Spleen (tissue), 11 donors: ENCODE results near the gene PDIA2. TPM values are rescaled to one million over a fixed set of nuclear protein-coding genes. Genes with fewer than 3 reads are reported as not detected.
"Not testable (repeated sequence)": the region's sequence is repeated elsewhere in the genome, so short reads cannot be mapped to it uniquely, and the experiment has no call there.

Experiments used
- DNase-seq: peaks from one replicate; pipeline ENCODE4 v3.0.0-alpha.2; 2020
- H3K27ac ChIP-seq, 8 donors: fragments of 200-600 bp; sonication (generic) in 7 of 8; 1 replicate in 4 of 8; 2 replicates in 4 of 8; pipeline versions ENCODE4 v1.5.0 to v1.8.0; 2016 to 2021; ENCODE audit warnings: inconsistent platforms in 4 of 8, mild to moderate bottlenecking in 4 of 8, moderate library complexity in 1 of 8
- H3K27me3 ChIP-seq, 7 donors: fragments of 200-600 bp; sonication (generic) in 6 of 7; replicated peaks in 1 of 7; 1 replicate in 4 of 7; 2 replicates in 3 of 7; pipeline versions ENCODE4 v1.5.0 to v1.8.0; 2016 to 2021; ENCODE audit warnings: inconsistent platforms in 3 of 7, mild to moderate bottlenecking in 1 of 7
- H3K36me3 ChIP-seq, 6 donors: fragments of 200-600 bp; sonication (generic) in 5 of 6; 1 replicate in 4 of 6; 2 replicates in 2 of 6; pipeline versions ENCODE4 v1.5.0 to v1.8.0; 2016 to 2021; ENCODE audit warnings: inconsistent platforms in 2 of 6
- H3K4me1 ChIP-seq, 6 donors: fragments of 200-600 bp; sonication (generic) in 5 of 6; 1 replicate in 3 of 6; 2 replicates in 3 of 6; pipeline versions ENCODE4 v1.5.0 to v1.8.0; 2016 to 2021; ENCODE audit warnings: inconsistent platforms in 3 of 6
- H3K4me3 ChIP-seq, 8 donors: fragments of 200-600 bp; sonication (generic) in 7 of 8; 1 replicate in 4 of 8; 2 replicates in 4 of 8; pipeline versions ENCODE4 v1.5.0 to v1.8.0; 2016 to 2021; ENCODE audit warnings: inconsistent platforms in 4 of 8, mild to moderate bottlenecking in 4 of 8, moderate library complexity in 2 of 8
- H3K9me3 ChIP-seq, 8 donors: fragments of 200-600 bp; sonication (generic) in 7 of 8; 1 replicate in 4 of 8; 2 replicates in 4 of 8; pipeline versions ENCODE4 v1.5.0 to v1.8.0; 2016 to 2021; ENCODE audit warnings: inconsistent platforms in 4 of 8
- CTCF ChIP-seq, 11 experiments: fragments of 200-600 bp in 7 of 11; fragments of 450-650 bp in 4 of 11; sonication (generic) in 4 of 11; IDR thresholded peaks in 8 of 11; conservative IDR thresholded peaks in 3 of 11; 1 replicate in 7 of 11; 2 replicates in 4 of 11; pipeline versions ENCODE4 v1.4.0 to v1.8.0; 2016 to 2021; ENCODE audit warnings: antibody characterized with exemption in 11 of 11, inconsistent platforms in 4 of 11, mild to moderate bottlenecking in 1 of 11
- POLR2A ChIP-seq, 3 donors: fragments of 450-650 bp; IDR thresholded peaks; one replicate each; pipeline ENCODE4 v1.5.1; 2017; ENCODE audit warnings: antibody characterized with exemption in 3 of 3, mild to moderate bottlenecking in 1 of 3
- POLR2AphosphoS5 ChIP-seq, 3 donors: sonication (generic); formaldehyde crosslinking; IDR thresholded peaks; one replicate each; pipeline ENCODE4 v1.5.1; 2017; ENCODE audit warnings: antibody characterized with exemption in 3 of 3
- WGBS, 5 donors: extraction: QIAGEN DNeasy Blood & Tissue Kit in 3 of 5; methylation state at CpG; one replicate each; pipeline versions ENCODE4 v1.1.5 to v1.1.7; 2013 to 2018; 5-methylcytosine and 5-hydroxymethylcytosine counted together
- intact Hi-C: fragments of 100-400 bp; cut with DNase I; formaldehyde crosslinking; loops from one replicate; pipeline ENCODE4 v1.15.0; 2023; ENCODE audit warnings: low total_unique reads
- polyA plus RNA-seq, 3 donors: library from polyadenylated mRNA; stranded (reverse); fragments of 200-250 nt; gene quantifications; one replicate each; pipeline ENCODE4 v1.2.1, GENCODE V29; 2013
- total RNA-seq, 7 donors: library from RNA; depleted of rRNA in 3 of 7; stranded (reverse); fragments of >200 nt in 3 of 7; fragmentation: NEBNext Ultra II Directional in 4 of 7; extraction: Animal tissue kit (Norgen Biotek cat#: 25700) in 4 of 7; gene quantifications; one replicate each; pipeline versions ENCODE4 v1.1.0 to v1.2.1, GENCODE V29; 2016 to 2021
- donor health status: healthy with polysubstance abuse.
- donor health status: DM: no; HTN: no; CAD: no; lungs with moderate emphysema.
- donor health status: DM: no; HTN: no; CAD: no.
- donor health status: Bipolar disorder and iron deficiency.
- donor health status: healthy.
- donor health status: DM: no; HTN: no; CAD: no.
- donor health status: DM: yes; HTN: yes; CAD: no.

Gene PDIA2
- total and polyA plus RNA-seq, 10 donors = 0.28 to 2.4 (median 0.89) TPM; not detected in 4

- H3K27me3 ChIP-seq = no peaks in the 10 kb centered on the region
- intact Hi-C loops = no loop called here
- no peaks in the 10 kb centered on the region for H3K9me3 ChIP-seq
- H3K4me1 ChIP-seq = peaks cover 21 to 94% (median 50%) of the 10 kb centered on the region in 6 donors
- TF ChIP-seq CTCF (IDR thresholded peaks at IDR 0.05 in 8 of 11, conservative IDR thresholded peaks at IDR 0.05 in 3 of 11) (no peak), POLR2A (IDR thresholded peaks at IDR 0.05) (no peak), POLR2AphosphoS5 (IDR thresholded peaks at IDR 0.05) (peak; percentile 24 to 80 (median 57))
- peak overlapping the region; percentile 50 to 83 (median 70) for H3K27ac ChIP-seq
- H3K36me3 ChIP-seq = peaks cover 0 to 3% (median under 1%) of the 10 kb centered on the region in 6 donors
- peak; percentile 90 for DNase-seq
- peak overlapping the region in 6 of 8 donors; percentile 24 to 62 (median 25) for H3K4me3 ChIP-seq
- WGBS, 5 donors = 20 to 41% (median 26%) methylated on average over 48 to 55 of the region's 55 CpGs
These were observed 41.7 kb downstream of the PDIA2 start for GRCh38 chr16:324451-325334.

- H3K36me3 ChIP-seq = peaks cover 0 to 7% (median 3%) of the 10 kb centered on the region in 6 donors
- WGBS, 5 donors = 63 to 72% (median 68%) methylated on average over 24 to 28 of the region's 28 CpGs
- no peak for DNase-seq
- H3K9me3 ChIP-seq = no peaks in the 10 kb centered on the region
- peak overlapping the region in 6 of 8 donors; percentile 24 to 62 (median 25) for H3K4me3 ChIP-seq
- peak overlapping the region; percentile 50 to 83 (median 70) for H3K27ac ChIP-seq
- intact Hi-C loops = no loop called here
- no peaks in the 10 kb centered on the region for H3K27me3 ChIP-seq
- TF ChIP-seq POLR2AphosphoS5 (IDR thresholded peaks at IDR 0.05) = no peak
- no peak for TF ChIP-seq POLR2A (IDR thresholded peaks at IDR 0.05)
- no peak for TF ChIP-seq CTCF (IDR thresholded peaks at IDR 0.05 in 8 of 11, conservative IDR thresholded peaks at IDR 0.05 in 3 of 11)
- peaks cover 21 to 97% (median 51%) of the 10 kb centered on the region in 6 donors for H3K4me1 ChIP-seq
These were observed 42.6 kb downstream of the PDIA2 start for GRCh38 chr16:325375-326145.

GRCh38 chr16:330741-331140, 47.8 kb downstream of the PDIA2 start:
- no peak for DNase-seq
- Histone ChIP-seq H3K4me1 (peaks cover 15 to 95% (median 39%) of the 10 kb centered on the region in 6 donors), H3K27me3 (no peaks in the 10 kb centered on the region), H3K4me3 (no peak overlapping the region), H3K9me3 (no peaks in the 10 kb centered on the region), H3K36me3 (peaks cover 0 to 11% (median 2%) of the 10 kb centered on the region in 6 donors), H3K27ac (no peak overlapping the region)
- 83 to 92% (median 89%) methylated on average over 2 of the region's 2 CpGs for WGBS, 5 donors
- intact Hi-C loops = no loop called here
- TF ChIP-seq POLR2A (IDR thresholded peaks at IDR 0.05) (no peak), POLR2AphosphoS5 (IDR thresholded peaks at IDR 0.05) (no peak), CTCF (IDR thresholded peaks at IDR 0.05 in 8 of 11, conservative IDR thresholded peaks at IDR 0.05 in 3 of 11) (no peak)

GRCh38 chr16:331181-331814, 48.3 kb downstream of the PDIA2 start:
- Histone ChIP-seq H3K36me3 (peaks cover 0 to 11% (median 2%) of the 10 kb centered on the region in 6 donors), H3K4me1 (peaks cover 13 to 95% (median 39%) of the 10 kb centered on the region in 6 donors)
- H3K27me3 ChIP-seq, intact Hi-C loops, H3K4me3 ChIP-seq, DNase-seq, H3K9me3 ChIP-seq, H3K27ac ChIP-seq: not testable (repeated sequence)
- WGBS, 5 donors = 53 to 77% (median 62%) methylated on average over 6 of the region's 6 CpGs
